ENCODE data around the gene ARF1.

- no peak for TF ChIP-seq CTCF (IDR thresholded peaks at IDR 0.05; ENCODE audit: insufficient read depth, low read length, poor library complexity, severe bottlenecking)
- TF ChIP-seq EZH2phosphoT487 (conservative IDR thresholded peaks at IDR 0.05; ENCODE audit: low read length) = no peak
Observed at GRCh38 chr1:228044961-228045360, 37.5 kb upstream of the ARF1 start.

Data from SU-DHL-6 (cell line).